Mesenchymal stem cell (in vitro differentiated cells and primary cell): ENCODE measurements around the gene ZNF618.
"Not testable (repeated sequence)": the region's sequence is repeated elsewhere in the genome, so short reads cannot be mapped to it uniquely, and the experiment has no call there.

Experiments
- DNase-seq: peaks from one replicate; pipeline ENCODE4 v3.0.0-alpha.2; 2013
- H2AFZ ChIP-seq: one replicate; pipeline ENCODE4 v1.6.1; 2013; ENCODE audit warnings: low read depth, mild to moderate bottlenecking, control low read depth, inconsistent platforms, low read length, moderate library complexity
- H2AK5ac ChIP-seq: 2 replicates; pipeline ENCODE4 v1.6.1; 2013; ENCODE audit warnings: low read length, moderate library complexity, mild to moderate bottlenecking, inconsistent platforms; ENCODE audit not compliant: severe bottlenecking
- H2BK120ac ChIP-seq: one replicate; pipeline ENCODE4 v1.6.1; 2013; ENCODE audit warnings: low read depth, mild to moderate bottlenecking, inconsistent platforms, low read length, moderate library complexity
- H2BK12ac ChIP-seq, 2 experiments: one replicate each; pipeline ENCODE4 v1.6.1; 2013; ENCODE audit warnings: inconsistent platforms in 2 of 2, low read length in 2 of 2, mild to moderate bottlenecking in 2 of 2, moderate library complexity in 2 of 2, control low read depth in 1 of 2
- H2BK15ac ChIP-seq: one replicate; pipeline ENCODE4 v1.6.1; 2013; ENCODE audit warnings: mild to moderate bottlenecking, low read depth, inconsistent platforms; ENCODE audit not compliant: poor library complexity, severe bottlenecking
- H2BK5ac ChIP-seq: 2 replicates; pipeline ENCODE4 v1.6.1; 2013; ENCODE audit warnings: low read depth, mild to moderate bottlenecking, low read length, control low read depth, inconsistent platforms; ENCODE audit not compliant: poor library complexity, severe bottlenecking
- H3K14ac ChIP-seq, 2 experiments: one replicate each; pipeline ENCODE4 v1.6.1; 2013; ENCODE audit warnings: inconsistent platforms in 2 of 2, low read length in 2 of 2, control low read depth in 1 of 2, mild to moderate bottlenecking in 1 of 2, moderate library complexity in 1 of 2
- H3K18ac ChIP-seq, 2 experiments: one replicate each; pipeline ENCODE4 v1.6.1; 2013; ENCODE audit warnings: inconsistent platforms in 2 of 2, low read length in 2 of 2, control low read depth in 1 of 2, low read depth in 1 of 2, mild to moderate bottlenecking in 1 of 2
- H3K23ac ChIP-seq, 2 experiments: one replicate each; pipeline ENCODE4 v1.6.1; 2013; ENCODE audit warnings: inconsistent platforms in 2 of 2, low read length in 2 of 2, mild to moderate bottlenecking in 2 of 2, moderate library complexity in 2 of 2, control low read depth in 1 of 2
- H3K27ac ChIP-seq: 2 replicates; pipeline ENCODE4 v1.5.1; 2013; ENCODE audit warnings: mild to moderate bottlenecking, moderate library complexity, low read length, control low read depth, inconsistent platforms; ENCODE audit not compliant: poor library complexity, severe bottlenecking
- H3K27me3 ChIP-seq, 2 experiments: 2 replicates each; pipeline versions ENCODE4 v1.6.1 to v1.7.0; 2013; ENCODE audit warnings: low read length in 2 of 2, mild to moderate bottlenecking in 2 of 2, moderate library complexity in 2 of 2, control low read depth in 1 of 2, inconsistent platforms in 1 of 2; ENCODE audit not compliant: control insufficient read depth in 1 of 2, insufficient read depth in 1 of 2
- H3K36me3 ChIP-seq, 2 experiments: 2 replicates each; pipeline versions ENCODE4 v1.6.1 to v1.7.0; 2013; ENCODE audit warnings: low read length in 2 of 2, control low read depth in 1 of 2, inconsistent platforms in 1 of 2, low read depth in 1 of 2, mild to moderate bottlenecking in 1 of 2; ENCODE audit not compliant: insufficient read depth in 2 of 2, control insufficient read depth in 1 of 2
- H3K4ac ChIP-seq, 2 experiments: one replicate each; pipeline ENCODE4 v1.6.1; 2013; ENCODE audit warnings: inconsistent platforms in 2 of 2, low read length in 2 of 2, mild to moderate bottlenecking in 2 of 2, moderate library complexity in 2 of 2, control low read depth in 1 of 2, low read depth in 1 of 2
- H3K4me1 ChIP-seq: 2 replicates; pipeline ENCODE4 v1.6.1; 2013; ENCODE audit warnings: low read depth, low read length, control low read depth; ENCODE audit not compliant: control insufficient read depth, insufficient read depth
- H3K4me2 ChIP-seq: 2 replicates; pipeline ENCODE4 v1.6.1; 2013; ENCODE audit warnings: low read length, mild to moderate bottlenecking, inconsistent platforms; ENCODE audit not compliant: poor library complexity, severe bottlenecking
- H3K4me3 ChIP-seq, 2 experiments: 2 replicates each; pipeline versions ENCODE4 v1.5.1 to v1.7.0; 2013; ENCODE audit warnings: low read length in 2 of 2, mild to moderate bottlenecking in 2 of 2, control low read depth in 1 of 2, low read depth in 1 of 2; ENCODE audit not compliant: insufficient read depth in 1 of 2
- H3K79me1 ChIP-seq: replicated peaks from 2 replicates; pipeline ENCODE4 v1.6.1; 2013; ENCODE audit warnings: mild to moderate bottlenecking, control low read depth, low read length, inconsistent platforms; ENCODE audit not compliant: poor library complexity, severe bottlenecking
- H3K9ac ChIP-seq: 2 replicates; pipeline ENCODE4 v1.7.0; 2013; ENCODE audit warnings: mild to moderate bottlenecking, low read length, moderate library complexity
- H3K9me3 ChIP-seq: 2 replicates; pipeline ENCODE4 v1.7.0; 2013; ENCODE audit warnings: mild to moderate bottlenecking, low read length; ENCODE audit not compliant: control insufficient read depth
- H4K8ac ChIP-seq: one replicate; pipeline ENCODE4 v1.6.1; 2013; ENCODE audit warnings: inconsistent platforms, mild to moderate bottlenecking, low read length, moderate library complexity
- H4K91ac ChIP-seq: one replicate; pipeline ENCODE4 v1.6.1; 2013; ENCODE audit warnings: mild to moderate bottlenecking, low read length, inconsistent platforms
- WGBS: methylation state at CpG from one replicate; pipeline ENCODE4 v1.1.7; 2013; ENCODE audit warnings: mixed read lengths; 5-methylcytosine and 5-hydroxymethylcytosine counted together

Gene ZNF618

DNA sequence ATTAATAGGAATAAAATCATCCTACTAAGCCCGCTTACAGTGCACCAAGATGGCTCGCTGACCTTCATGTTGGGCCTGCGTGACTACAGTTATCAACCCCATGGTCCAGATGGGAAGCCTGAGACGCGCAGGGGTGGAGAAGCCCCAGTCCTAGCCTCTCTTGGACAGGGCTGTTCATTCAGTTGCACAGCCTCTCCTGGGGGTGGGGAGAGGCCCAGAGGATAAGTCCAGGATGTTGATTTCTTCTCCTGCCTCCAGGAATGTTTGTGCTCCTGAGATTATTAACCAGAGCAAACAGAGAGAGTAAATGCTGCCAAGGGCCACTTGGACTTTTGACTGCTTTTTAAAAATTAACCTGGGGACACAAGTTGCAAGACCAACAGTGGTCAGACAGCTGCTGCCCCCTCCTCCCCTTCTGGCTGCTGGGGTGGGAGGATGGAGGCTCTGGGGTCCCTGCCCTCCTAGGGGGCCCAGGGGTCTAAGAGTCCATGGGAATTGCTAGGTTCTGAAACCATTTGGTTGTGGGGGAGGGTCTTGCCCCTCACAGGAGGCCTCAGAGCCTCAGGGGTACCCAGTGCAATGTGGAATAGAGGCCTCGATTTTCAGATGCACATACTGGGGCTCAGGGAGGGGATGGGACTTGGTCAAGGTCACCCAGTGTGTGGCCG lies 204.8 kb downstream of the ZNF618 start:
- Histone ChIP-seq H2BK5ac (peak overlapping the region; percentile 85), H3K9ac (no peak overlapping the region), H3K18ac (no peak overlapping the region), H3K79me1 (no peaks in the 10 kb centered on the region), H3K27ac (peak overlapping the region; percentile 89), H3K9me3 (no peaks in the 10 kb centered on the region), H3K23ac (no peak overlapping the region), H2AK5ac (peak overlapping the region; percentile 95), H3K4me3 (no peak overlapping the region), H3K14ac (no peak overlapping the region), H3K4me1 (peaks cover 35% of the 10 kb centered on the region), H3K36me3 (no peaks in the 10 kb centered on the region), H3K27me3 (peaks cover 7 to 50% of the 10 kb centered on the region in 2 experiments), H4K8ac (no peak overlapping the region), H2AFZ (no peak overlapping the region), H3K4ac (no peak overlapping the region), H2BK120ac (no peak overlapping the region), H2BK12ac (no peak overlapping the region), H2BK15ac (no peak overlapping the region), H3K4me2 (peak overlapping the region; percentile 56), H4K91ac (no peak overlapping the region)
- DNase-seq: no peak
- WGBS: 91% methylated on average over 7 of the region's 7 CpGs

DNA sequence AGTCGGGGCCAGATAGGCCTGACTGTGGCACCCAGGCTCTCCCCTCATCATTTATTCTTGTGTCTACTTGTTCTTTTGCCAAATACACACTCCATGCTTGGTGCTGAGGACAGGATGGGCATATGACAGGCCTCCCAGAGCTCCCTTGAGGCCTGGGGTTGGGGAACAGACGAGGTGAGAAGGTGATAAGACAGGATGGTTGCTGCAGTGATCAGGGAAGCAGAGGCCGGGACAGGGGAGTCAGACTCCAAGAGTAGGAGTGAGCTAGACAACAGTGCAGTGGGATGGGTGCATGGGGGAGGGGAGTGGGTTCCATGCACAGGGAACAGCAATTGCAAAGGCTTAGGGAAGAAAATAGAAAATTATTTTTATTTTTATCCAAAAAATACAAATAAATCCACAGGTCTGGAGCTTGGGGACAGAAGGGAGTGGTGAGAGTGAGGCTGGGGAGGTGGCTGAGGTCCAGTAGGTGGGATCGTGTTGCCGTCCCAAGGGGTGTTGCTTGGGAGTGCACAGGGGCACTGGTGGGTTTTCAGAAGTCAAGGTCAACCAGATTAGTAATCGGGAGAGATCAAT lies 205.4 kb downstream of the ZNF618 start:
- Histone ChIP-seq H3K4me1 (peaks cover 35% of the 10 kb centered on the region), H3K4ac (no peak overlapping the region), H3K79me1 (no peaks in the 10 kb centered on the region), H3K27ac (peak overlapping the region; percentile 89), H2BK12ac (no peak overlapping the region), H3K27me3 (peaks cover 2 to 50% of the 10 kb centered on the region in 2 experiments), H3K18ac (no peak overlapping the region), H3K9me3 (no peaks in the 10 kb centered on the region), H3K9ac (no peak overlapping the region), H2BK15ac (no peak overlapping the region), H3K4me2 (no peak overlapping the region), H3K14ac (no peak overlapping the region), H4K8ac (no peak overlapping the region), H2AK5ac (peak overlapping the region; percentile 95), H3K36me3 (no peaks in the 10 kb centered on the region), H2BK120ac (no peak overlapping the region), H3K23ac (no peak overlapping the region), H2AFZ (no peak overlapping the region), H4K91ac (no peak overlapping the region), H2BK5ac (peak overlapping the region; percentile 85), H3K4me3 (no peak overlapping the region)
- DNase-seq: no peak
- WGBS: 87% methylated on average over 6 of the region's 6 CpGs

DNA sequence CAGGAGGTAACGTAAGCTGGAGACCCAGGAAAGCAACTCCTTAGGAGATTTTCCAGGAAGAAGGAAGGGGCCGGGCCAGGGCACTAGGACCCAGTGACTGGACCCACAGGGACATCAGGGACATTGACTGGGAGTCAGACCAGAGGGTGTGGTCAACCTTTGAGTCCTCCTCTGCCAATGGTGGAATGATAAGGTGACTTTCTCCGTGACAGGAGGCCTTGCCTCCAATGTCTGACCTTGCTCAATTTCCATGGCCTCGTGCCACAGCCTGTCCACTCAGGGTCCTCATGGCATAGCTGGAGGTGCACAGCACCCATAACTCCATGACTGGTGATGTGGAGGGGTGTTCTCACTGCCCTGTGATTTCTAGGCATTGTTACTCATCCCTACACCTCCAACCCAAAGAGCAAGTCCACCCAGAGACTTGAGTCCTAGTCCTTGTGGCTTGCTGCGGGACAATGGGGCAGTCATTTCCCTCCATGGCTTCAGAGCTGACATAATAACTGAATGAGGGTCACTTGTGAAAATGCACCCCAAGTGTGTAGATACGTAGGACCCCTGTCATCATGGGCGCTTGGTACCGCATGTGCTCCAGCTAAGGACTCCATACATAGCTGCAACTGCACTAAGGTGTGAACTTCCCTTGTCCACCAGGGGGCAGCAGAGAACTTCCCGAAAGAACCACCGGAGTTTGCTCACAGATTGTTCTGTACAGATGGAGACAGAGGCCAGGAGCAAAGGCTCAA lies 206.1 kb downstream of the ZNF618 start:
- Histone ChIP-seq H2AK5ac (peak overlapping the region; percentile 83), H3K79me1 (no peaks in the 10 kb centered on the region), H4K8ac (no peak overlapping the region), H3K4me2 (no peak overlapping the region), H2BK120ac (no peak overlapping the region), H3K14ac (no peak overlapping the region), H3K27me3 (peaks cover 0 to 49% of the 10 kb centered on the region in 2 experiments), H4K91ac (no peak overlapping the region), H3K4ac (no peak overlapping the region), H3K9ac (no peak overlapping the region), H3K4me3 (no peak overlapping the region), H2AFZ (no peak overlapping the region), H2BK5ac (no peak overlapping the region), H3K36me3 (no peaks in the 10 kb centered on the region), H2BK15ac (no peak overlapping the region), H3K4me1 (peaks cover 35% of the 10 kb centered on the region), H3K23ac (no peak overlapping the region), H2BK12ac (no peak overlapping the region), H3K9me3 (no peaks in the 10 kb centered on the region), H3K27ac (no peak overlapping the region), H3K18ac (no peak overlapping the region)
- WGBS: 58% methylated on average over 10 of the region's 10 CpGs
- peak; percentile 85 for DNase-seq

DNA sequence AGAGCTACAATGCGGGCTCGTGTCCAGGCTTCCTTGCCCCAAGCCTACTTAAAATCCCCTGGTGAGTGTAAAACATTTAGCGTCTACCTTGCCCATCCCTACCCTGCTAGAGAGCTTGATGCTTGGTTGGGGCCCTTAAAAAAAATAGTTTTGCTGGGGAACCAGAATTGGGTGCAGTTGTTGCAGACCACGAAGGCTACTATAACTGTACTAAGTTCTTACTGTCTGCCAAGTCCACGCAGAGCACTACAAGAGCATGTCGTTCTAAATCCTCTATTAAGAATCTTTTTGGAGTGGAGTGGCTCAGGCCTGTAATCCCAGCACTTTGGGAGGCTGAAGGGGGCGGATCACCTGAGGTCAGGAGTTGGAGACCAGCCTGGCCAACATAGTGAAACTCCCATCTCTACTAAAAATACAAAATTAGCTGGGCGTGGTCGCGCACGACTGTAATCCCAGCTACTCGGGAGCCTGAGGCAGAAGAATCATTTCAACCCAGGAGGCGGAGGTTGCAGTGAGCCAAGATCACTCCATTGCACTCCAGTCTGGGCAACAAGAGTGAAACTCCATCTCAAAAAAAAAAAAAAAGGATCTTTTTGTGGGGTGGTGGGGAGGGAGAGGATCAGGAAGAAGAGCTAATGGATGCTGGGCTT lies 206.8 kb downstream of the ZNF618 start:
- Histone ChIP-seq H3K4me1 (peaks cover 30% of the 10 kb centered on the region), H3K27me3 (peaks cover 0 to 47% of the 10 kb centered on the region in 2 experiments), H3K9ac (peak overlapping the region; percentile 24)
- H2AFZ ChIP-seq, H3K79me1 ChIP-seq, H3K23ac ChIP-seq, H3K14ac ChIP-seq, H3K36me3 ChIP-seq, DNase-seq, H3K27ac ChIP-seq, H4K8ac ChIP-seq, H2BK120ac ChIP-seq, H3K4ac ChIP-seq, H3K9me3 ChIP-seq, H3K18ac ChIP-seq, H2BK12ac ChIP-seq, H2BK5ac ChIP-seq, H2BK15ac ChIP-seq, H3K4me3 ChIP-seq, H4K91ac ChIP-seq, H3K4me2 ChIP-seq, H2AK5ac ChIP-seq: not testable (repeated sequence)
- WGBS: 73% methylated on average over 11 of the region's 13 CpGs
